Measurements from ENCODE around the gene DDOST.
"Not testable (repeated sequence)": the region's sequence is repeated elsewhere in the genome, so short reads cannot be mapped to it uniquely, and the experiment has no call there.

Gene DDOST

DNA sequence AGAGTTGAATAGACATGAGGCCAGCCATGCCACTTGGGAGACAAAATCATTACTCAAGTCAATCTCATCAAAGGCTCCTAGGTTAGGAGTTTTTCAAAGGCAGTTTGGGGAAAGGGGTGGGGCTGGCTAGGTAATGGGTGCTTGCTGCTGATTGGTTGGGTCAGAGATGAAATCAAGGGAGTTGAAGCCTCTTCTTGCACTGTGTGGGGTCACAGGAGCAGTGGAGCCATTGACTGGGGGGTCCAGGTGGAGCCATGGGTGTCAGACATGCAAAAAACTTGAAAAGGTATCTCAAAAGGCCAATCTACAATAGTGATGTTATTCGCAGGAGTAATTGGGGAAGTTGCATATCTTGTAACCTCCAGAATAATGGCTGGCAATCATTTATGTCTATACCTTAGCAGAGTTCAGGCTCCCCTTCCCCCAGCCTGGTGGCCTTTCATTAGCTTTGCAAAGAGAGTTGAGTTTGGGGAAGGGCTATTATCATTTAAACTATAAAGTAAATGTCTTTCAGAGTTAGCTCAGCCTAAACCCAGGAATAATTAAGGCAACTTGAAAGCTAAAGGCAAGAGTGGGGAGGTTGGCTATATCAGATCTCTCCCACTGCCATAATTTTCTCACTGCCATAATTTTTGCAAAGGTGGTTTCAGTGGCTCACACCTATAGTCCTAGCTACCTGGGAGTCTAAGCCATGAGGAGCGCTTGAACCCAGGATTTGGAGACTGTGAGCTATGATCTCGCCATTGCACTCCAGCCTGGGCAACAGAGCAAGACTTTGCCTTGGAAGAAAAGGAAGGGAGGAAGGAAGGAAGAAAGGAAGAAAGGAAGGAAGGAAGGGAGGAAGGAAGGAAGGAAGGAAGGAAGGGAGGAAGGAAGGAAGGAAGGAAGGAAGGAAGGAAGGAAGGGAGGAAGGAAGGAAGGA, 35.7 kb downstream of the DDOST start:
- no peak for DNase-seq (ENCODE audit: low read depth in 2 of 2)

DNA sequence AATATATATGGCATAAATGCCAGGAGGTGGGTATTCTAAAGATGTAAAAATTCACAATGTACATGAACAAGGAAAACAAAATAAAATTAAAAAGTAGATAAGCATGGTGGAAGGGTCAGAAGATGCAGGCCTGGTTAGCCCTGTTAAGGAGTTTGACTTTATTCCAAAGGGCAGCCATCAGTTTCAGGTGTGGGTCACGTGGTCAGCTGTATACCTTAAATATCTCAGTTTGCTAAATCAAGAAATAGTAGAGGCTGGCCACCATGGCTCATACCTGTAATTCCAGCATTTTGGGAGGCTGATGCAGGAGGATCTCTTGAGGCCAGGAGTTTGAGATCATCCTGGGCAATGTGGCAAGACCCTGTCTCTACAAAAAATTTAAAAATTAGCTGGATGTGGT, 36.5 kb downstream of the DDOST start:
- no peak for DNase-seq (ENCODE audit: low read depth in 2 of 2)

DNA sequence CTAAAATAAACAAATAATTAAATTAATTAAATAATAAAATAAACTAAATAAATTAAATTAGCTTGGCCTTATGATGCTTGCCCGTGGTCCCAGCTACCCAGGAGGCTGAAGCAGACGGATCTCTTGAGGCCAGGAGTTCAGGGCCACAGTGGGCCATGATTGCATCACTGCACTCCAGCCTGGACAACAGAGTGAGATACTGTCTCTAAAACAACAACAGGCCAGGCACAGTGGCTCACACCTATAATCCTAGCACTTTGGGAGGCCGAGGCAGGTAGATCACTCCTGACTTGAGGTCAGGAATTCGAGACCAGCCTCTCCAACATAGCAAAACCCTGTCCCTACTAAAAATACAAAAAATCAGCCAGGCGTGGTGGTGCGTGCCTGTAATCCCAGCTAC, 40.2 kb downstream of the DDOST start:
- DNase-seq (ENCODE audit: low read depth in 2 of 2): no peak

DNA sequence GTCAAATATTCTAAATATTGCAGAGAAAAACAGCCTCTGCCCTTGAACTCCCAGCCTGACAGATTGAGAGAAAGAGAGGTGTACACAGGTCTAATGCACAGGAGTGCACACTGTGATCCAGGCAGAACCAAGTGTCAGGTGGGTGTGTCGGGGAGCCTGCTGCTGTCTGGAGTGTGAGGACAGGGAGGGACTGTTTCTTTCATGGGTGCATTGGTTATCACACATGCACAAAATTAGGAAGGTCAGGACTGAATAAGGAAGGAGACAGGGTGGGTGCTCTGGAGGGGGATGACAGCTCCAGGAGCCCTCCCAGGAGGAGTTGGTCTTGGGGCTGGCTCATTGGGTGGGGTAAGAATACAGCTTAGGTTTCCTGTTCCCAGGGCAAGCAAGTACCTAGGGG, 41.2 kb downstream of the DDOST start:
- no peak for DNase-seq (ENCODE audit: low read depth in 2 of 2)

DNA sequence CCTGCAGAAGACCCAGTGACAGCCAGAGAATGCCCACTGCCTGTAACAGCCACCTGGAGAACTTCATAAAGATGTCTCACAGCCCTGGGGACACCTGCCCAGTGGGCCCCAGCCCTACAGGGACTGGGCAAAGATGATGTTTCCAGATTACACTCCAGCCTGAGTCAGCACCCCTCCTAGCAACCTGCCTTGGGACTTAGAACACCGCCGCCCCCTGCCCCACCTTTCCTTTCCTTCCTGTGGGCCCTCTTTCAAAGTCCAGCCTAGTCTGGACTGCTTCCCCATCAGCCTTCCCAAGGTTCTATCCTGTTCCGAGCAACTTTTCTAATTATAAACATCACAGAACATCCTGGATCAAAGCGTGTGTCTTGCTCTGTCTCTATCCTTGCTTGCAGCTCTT, 42.6 kb downstream of the DDOST start:
- no peak for DNase-seq (ENCODE audit: low read depth in 2 of 2)

DNA sequence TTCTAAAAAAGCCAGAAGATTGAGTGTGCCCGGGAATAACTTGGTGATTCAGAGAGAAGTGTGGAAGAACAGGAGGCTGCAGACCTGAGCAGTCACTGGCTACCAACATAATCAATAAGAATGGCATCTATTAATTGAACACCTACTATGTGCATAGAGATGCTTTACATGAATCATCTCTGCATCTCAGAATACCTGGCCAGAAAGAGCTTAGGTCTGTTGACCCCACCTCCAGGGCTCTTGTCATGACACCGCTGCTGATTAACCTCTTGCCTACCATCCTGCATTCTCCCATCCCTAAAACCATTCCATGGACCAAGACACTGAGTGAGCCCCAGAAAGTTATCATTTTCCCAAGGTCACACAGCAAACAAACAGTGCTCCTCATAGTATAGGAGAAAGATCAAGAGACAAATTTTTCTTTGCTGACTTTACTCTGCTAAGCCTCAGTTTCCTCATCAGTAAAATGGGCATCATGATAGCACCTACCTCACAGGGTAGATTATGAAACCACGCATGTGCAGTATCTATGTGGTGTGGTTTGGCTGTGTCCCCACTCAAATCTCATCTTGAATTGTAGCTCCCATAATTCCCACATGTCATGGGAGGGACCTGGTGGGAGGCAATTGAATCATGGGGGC, 44.2 kb downstream of the DDOST start:
- DNase-seq (ENCODE audit: low read depth in 2 of 2): no peak

DNA sequence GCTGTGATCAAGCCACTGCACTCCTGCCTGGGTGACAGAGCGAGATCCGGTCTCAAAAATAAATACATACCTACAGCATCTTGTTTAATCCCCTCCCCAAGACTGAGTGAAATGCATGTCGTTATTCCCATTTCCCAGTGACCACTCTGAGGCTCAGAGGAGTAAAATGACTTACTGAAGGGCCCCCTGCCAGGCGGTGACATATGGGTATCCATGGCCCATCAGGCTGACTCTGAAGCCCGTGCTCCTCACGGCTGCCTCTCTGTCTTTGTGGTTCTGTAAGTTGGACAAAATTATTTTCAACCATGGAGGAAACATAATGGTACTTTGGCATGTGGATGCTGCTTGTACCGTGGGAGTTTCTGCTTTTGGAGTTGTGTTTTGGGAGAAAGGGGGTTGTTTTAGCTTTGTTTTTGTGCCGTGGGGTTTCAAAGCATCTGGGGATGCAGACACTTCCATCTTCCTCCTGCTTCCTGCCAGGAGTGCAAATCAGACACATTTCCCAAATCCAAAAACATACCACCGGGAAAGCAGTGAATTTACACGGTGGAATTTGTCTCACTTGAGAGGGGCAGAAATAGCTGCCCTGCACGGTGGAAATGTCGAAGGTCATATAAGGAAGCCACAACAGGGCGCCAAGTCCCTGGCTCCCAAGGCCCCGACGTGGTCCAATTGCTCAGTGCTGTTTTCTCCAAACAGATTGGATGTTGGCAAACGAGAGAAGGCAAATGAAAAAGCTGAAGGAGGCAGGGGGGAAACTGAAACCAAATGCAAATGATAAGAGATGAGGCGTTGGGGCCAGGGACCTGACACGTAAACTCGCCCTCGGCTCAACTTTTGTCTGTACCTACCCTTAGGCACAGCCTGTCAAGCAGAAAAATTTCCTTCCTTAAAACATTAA, 45.0 kb downstream of the DDOST start:
- DNase-seq (ENCODE audit: low read depth in 2 of 2): peak in 1 of 2 donors; percentile 1

DNA sequence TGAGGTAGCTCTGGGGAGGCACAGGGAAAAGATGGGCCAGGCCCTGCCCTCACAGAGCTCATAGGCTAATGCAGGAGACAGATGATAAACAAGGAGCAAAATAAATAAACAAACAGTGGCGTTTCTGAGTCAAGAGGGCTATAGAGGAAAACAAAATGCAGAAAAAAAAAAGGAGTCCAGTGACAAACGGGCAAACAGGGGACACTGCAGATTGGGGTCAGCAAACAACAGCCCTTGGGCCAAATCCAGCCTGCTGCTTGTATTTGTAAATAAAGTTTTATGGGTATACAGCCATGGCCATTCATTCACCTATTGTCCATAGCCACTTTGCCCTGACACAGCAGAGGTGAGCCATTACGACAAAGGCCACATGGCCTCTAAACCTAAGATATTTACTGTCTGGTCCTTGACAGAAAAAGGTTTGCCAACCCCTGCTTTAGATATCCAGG, 47.0 kb downstream of the DDOST start:
- DNase-seq (ENCODE audit: low read depth in 2 of 2): no peak

DNA sequence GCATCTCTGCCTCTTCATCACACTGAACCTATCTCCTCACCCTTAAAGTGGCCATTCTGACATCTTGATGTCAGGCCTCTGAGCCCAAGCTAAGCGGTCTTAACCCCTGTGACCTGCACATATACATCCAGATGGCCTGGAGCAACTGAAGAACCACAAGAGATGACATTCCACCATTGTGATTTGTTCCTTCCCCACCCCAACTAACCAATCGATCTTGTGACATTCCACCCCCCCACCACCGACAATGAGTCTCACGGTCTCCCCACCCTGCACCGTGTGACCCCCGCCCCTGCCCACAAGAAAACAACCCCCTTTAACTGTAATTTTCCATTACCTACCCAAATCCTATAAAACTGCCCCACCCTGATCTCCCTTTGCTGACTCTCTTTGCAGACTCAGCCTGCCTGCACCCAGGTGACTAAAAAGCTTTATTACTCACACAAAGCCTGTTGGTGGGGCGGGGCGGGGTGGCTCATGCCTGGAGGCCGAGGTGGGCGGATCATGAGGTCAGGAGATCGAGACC, 48.9 kb downstream of the DDOST start:
- DNase-seq (ENCODE audit: low read depth in 2 of 2): no peak

DNA sequence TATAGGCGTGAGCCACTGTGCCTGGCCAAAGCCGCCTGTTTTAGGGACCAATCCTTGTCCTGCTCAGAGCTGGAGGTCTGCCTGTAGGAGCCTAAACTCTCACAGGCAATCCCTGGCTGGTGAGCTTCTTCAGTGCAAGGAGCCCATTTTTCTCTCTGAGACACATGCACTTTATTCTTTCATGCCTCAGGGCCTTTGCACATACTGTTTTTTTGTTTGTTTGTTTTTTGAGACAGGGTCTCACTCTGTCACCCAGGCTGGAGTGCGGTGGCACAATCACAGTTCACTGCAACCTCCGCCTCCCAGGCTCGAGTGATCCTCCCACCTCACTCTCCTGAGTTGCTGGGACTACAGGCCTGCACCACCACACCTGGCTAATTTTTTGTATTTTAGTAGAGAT, 49.5 kb downstream of the DDOST start:
- no peak for DNase-seq (ENCODE audit: low read depth in 2 of 2)

DNA sequence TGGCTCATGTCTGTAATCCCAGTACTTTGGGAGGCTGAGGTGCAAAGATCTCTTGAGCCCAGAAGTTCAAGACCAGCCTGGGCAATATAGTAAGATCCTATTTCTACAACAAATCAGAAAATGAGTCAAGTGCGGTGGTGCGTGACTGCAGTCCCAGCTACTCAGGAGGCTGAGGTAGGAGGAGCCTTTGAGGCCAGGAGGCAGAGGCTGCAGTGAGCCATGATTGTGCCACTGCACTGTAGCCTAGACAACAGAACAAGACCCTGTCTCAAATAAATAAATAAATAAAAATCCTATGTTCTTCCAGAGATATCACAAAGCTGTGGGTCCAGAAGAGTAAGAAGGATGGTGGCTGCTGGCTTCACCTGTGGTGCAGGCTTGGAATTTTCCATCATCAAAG, 50.2 kb downstream of the DDOST start:
- DNase-seq (ENCODE audit: low read depth in 2 of 2): no peak

DNA sequence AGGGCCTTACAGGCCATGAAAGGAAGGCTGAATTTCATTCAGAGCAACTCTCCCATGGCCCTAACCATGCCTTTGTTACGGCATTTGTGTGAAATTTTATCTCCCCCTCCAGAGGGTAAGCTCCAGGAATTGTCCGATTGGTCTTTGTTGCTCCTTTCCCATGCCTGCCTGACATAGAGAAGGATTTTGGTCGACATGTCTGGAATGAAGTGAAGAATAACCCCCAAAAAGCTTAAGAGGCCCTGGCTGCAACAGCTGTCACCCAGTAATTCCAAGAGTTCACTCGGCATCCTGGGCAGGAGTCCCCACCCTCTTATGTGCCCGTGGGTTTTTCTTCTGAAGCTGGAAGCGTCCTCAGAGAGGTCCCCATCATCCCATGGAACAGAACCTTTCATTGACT, 51.6 kb downstream of the DDOST start:
- DNase-seq (ENCODE audit: low read depth in 2 of 2): no peak

DNA sequence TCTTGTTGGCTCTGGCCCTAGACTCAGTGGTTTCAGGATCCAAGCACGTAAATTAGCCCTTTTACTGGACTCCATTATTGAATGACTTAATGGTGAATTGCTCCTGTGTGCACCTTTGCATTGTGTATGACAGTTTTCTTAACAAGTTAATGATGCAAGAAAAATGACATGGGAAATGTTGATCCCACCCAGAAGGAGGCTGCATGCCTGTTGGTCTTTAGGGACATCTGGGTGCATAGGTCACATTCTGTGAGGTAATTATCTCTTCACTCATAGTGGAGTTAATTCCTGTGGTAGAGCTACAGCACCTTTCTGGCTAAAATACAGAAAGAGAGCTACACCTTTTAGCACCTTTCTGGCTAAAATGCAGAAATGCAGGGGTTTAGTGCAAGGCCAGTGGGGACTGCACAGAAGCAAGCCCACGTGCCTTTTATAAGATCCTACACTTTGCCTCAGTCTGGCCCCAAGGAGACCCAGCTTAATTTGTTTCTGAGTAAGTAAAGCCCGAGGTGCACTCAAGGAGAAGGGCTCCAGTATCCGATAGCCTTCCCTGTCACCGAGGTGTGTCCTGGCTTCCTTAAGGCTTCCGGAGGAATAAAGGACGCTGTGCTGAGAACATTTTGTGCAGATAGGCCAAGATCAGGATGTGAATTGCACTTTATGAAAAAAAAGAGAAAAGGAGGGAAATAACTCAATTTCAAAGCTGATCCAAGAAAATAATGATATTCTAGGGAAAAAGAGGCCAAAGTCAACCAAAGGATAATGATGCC, 54.2 kb downstream of the DDOST start:
- not testable (repeated sequence) for DNase-seq (ENCODE audit: low read depth in 2 of 2)

DNA sequence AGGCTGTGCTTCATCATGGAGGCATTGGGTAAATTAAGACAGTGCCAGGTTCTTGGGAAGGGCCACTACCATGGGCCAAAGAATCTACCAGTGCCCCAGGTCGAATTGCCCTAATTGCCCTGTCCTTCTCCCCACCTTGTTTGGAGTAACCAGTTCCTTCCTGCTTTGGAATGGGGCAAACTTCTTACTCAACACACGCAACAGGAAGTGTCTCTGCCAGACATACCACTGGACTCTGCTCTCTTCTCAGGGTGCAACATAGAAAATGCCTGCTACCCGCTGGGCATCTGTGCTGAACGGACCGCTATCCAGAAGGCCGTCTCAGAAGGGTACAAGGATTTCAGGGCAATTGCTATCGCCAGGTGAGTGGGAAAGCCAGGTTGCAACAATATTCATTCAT, 56.5 kb downstream of the DDOST start:
- no peak for DNase-seq (ENCODE audit: low read depth in 2 of 2)

DNA sequence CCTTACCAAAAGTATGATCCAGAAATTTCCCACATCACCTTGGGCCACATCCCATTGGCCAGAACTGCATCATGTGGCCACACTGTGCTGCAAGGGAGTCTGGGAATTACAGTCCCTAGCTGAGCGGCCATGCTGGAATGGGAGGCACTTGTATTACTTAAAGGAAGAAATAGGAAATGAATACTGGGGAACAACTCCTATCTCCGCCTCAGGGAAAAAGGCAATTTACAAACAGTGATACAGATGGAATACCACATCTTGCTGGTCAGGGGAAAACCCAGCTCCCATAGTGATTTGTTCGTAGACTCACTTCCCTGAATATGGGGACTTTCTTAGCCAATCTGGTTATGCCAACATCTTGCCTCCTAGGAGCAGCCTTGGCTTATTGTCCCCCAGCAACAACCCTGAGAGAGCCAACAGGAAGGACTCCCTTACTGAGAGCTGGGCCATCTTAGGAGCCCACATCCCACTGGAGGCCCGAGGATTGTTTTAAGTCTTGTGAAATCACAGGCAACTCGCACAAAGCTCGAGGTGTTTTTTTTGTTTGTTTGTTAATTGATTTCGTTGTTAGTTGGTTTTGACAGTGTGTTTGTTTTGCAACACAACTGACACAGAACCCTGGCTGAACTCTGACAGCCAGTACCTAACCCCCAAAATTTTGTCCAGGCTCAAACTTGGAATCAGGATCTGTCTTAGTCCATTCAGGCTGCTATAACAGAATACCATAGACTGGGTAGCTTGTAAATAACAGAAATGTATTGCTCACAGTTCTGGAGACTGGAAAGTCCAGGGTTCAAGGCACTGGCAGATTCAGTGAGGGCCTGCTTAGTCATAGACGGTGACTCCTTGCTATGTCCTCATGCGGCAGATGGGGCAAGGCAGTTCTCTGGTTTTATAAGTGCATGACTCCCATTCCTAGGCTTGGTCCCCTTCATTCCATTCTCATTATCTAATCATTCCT, 57.4 kb downstream of the DDOST start:
- no peak for DNase-seq (ENCODE audit: low read depth in 2 of 2)

DNA sequence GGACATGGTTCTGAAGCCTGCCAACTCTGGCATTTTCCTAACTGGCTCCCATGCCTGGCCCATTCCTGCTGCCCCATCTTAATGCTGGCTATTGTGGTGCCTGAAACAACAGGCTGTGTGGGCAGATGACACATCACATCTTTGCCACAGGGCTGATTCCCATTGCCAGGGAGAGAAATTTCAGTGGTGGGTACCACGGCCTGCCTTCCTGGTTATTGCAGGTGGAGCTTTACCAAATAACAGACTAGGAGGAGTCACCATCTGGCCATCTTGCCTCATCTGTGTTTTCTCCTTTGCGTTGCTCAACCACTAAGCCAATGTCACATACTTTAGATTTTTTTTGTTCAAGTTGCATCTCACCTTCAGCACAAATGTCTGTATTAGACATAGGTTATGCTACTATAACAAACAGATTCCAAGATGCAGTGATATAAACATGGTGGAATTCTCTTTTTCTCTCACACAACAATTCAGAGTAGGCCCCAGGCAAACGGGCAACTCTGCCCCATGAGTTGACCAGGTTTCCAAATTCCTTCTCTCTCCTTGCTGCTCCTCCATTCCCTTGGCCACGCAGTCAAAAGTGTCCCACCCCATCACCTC, 58.2 kb downstream of the DDOST start:
- DNase-seq (ENCODE audit: low read depth in 2 of 2): no peak
